B cell (primary cell): ENCODE data around the gene ATG12. TPM values are rescaled to one million over a fixed set of nuclear protein-coding genes. Genes with fewer than 3 reads are reported as not detected.

Experiments
- ATAC-seq: fragments of 200-7000 bp; cut with Tn5 transposase; one replicate; pipeline ENCODE4 v1.10.0; 2021; ENCODE audit warnings: low read depth, mild to moderate bottlenecking, moderate number of reproducible peaks, moderate library complexity
- CTCF ChIA-PET: fragments of 350-600 bp; sonication (Branson Sonifier 250); formaldehyde crosslinking; loops from one replicate; lab custom pipeline; 2021; ENCODE audit warnings: antibody characterized with exemption, inconsistent platforms; lab: Charles Lee
- POLR2A ChIA-PET: fragments of 350-600 bp; sonication (Branson Sonifier 250); formaldehyde crosslinking; loops from one replicate; lab custom pipeline; 2021; ENCODE audit warnings: antibody characterized with exemption; lab: Charles Lee
- DNase-seq: peaks from one replicate; pipeline ENCODE4 v3.0.0; 2013
- H2AFZ ChIP-seq: 2 replicates; pipeline ENCODE4 v1.6.1; 2012; ENCODE audit warnings: mild to moderate bottlenecking, low read depth, low read length; ENCODE audit not compliant: insufficient read depth, poor library complexity, severe bottlenecking
- H3K27ac ChIP-seq, 2 donors: 1 replicate in 1 of 2; 2 replicates in 1 of 2; pipeline ENCODE4 v1.5.1; 2012 to 2013; ENCODE audit warnings: low read length in 2 of 2, mild to moderate bottlenecking in 2 of 2, moderate library complexity in 1 of 2
- H3K27me3 ChIP-seq, 4 experiments: fragments of 200-600 bp in 1 of 4; sonication (generic) in 1 of 4; replicated peaks in 1 of 4; 1 replicate in 2 of 4; 2 replicates in 2 of 4; pipeline versions ENCODE4 v1.6.1 to v1.7.0; 2013 to 2016; ENCODE audit warnings: low read length in 3 of 4, mild to moderate bottlenecking in 2 of 4, mixed read lengths in 1 of 4, moderate library complexity in 1 of 4; ENCODE audit not compliant: insufficient read depth in 4 of 4, control insufficient read depth in 3 of 4; ENCODE audit errors: control extremely low read depth in 1 of 4
- H3K36me3 ChIP-seq, 2 experiments: replicated peaks in 1 of 2; 1 replicate in 1 of 2; 2 replicates in 1 of 2; pipeline versions ENCODE4 v1.6.1 to v1.7.1; 2013; ENCODE audit warnings: low read length in 1 of 2; ENCODE audit not compliant: insufficient read depth in 2 of 2, control insufficient read depth in 1 of 2; ENCODE audit errors: control extremely low read depth in 1 of 2, extremely low read depth in 1 of 2
- H3K4me1 ChIP-seq, 2 donors: fragments of 200-600 bp in 1 of 2; sonication (generic) in 1 of 2; 1 replicate in 1 of 2; 2 replicates in 1 of 2; pipeline versions ENCODE4 v1.5.1 to v1.6.1; 2013 to 2017; ENCODE audit warnings: low read length in 2 of 2; ENCODE audit not compliant: control insufficient read depth in 2 of 2, insufficient read depth in 2 of 2
- H3K4me2 ChIP-seq: replicated peaks from 2 replicates; pipeline ENCODE3; 2012; ENCODE audit warnings: mild to moderate bottlenecking, low read depth, low read length; ENCODE audit not compliant: poor library complexity, severe bottlenecking
- H3K4me3 ChIP-seq, 5 experiments: fragments of 200-600 bp in 1 of 5; sonication (generic) in 1 of 5; 1 replicate in 3 of 5; 2 replicates in 2 of 5; pipeline versions ENCODE4 v1.5.1 to v1.7.0; 2011 to 2016; ENCODE audit warnings: low read length in 4 of 5, mild to moderate bottlenecking in 4 of 5, low read depth in 2 of 5, control low read depth in 1 of 5, moderate library complexity in 1 of 5; ENCODE audit not compliant: insufficient read depth in 1 of 5; ENCODE audit errors: control extremely low read depth in 1 of 5, extremely low read depth in 1 of 5
- H3K79me2 ChIP-seq: fragments of 200-600 bp; sonication (generic); one replicate; pipeline ENCODE4 v1.6.0; 2016; ENCODE audit warnings: low read length; ENCODE audit not compliant: control insufficient read depth, insufficient read depth
- H3K9ac ChIP-seq: fragments of 200-600 bp; sonication (generic); 2 replicates; pipeline ENCODE4 v1.6.1; 2017; ENCODE audit warnings: mild to moderate bottlenecking, low read length, moderate library complexity
- H3K9me3 ChIP-seq, 3 donors: one replicate each; pipeline versions ENCODE4 v1.6.1 to v1.7.1; 2013; ENCODE audit warnings: low read length in 2 of 3; ENCODE audit not compliant: control insufficient read depth in 2 of 3, insufficient read depth in 1 of 3; ENCODE audit errors: control extremely low read depth in 1 of 3
- H4K20me1 ChIP-seq: 2 replicates; pipeline ENCODE4 v1.6.0; 2012; ENCODE audit warnings: mild to moderate bottlenecking, low read length; ENCODE audit not compliant: insufficient read depth, control insufficient read depth, poor library complexity, severe bottlenecking
- H3K27ac Mint-ChIP-seq: one replicate; pipeline ENCODE4 v1.8.0; 2021; ENCODE audit warnings: mixed read lengths
- H3K27me3 Mint-ChIP-seq: one replicate; pipeline ENCODE4 v1.8.0; 2021; ENCODE audit warnings: mixed read lengths
- H3K4me1 Mint-ChIP-seq: one replicate; pipeline ENCODE4 v1.8.0; 2021; ENCODE audit warnings: mixed read lengths
- H3K4me3 Mint-ChIP-seq: one replicate; pipeline ENCODE4 v1.8.0; 2021; ENCODE audit warnings: mixed read lengths
- H3K9me3 Mint-ChIP-seq: one replicate; pipeline ENCODE4 v1.8.0; 2022; ENCODE audit warnings: mixed read lengths; ENCODE audit not compliant: insufficient read depth
- CTCF ChIP-seq: fragments of 200-600 bp; IDR thresholded peaks from one replicate; pipeline ENCODE4 v1.8.0; 2022; ENCODE audit warnings: antibody characterized with exemption, mild to moderate bottlenecking
- EZH2 ChIP-seq: IDR thresholded peaks from 2 replicates; pipeline ENCODE4 v1.6.1; 2012; ENCODE audit warnings: borderline replicate concordance, low read depth, mild to moderate bottlenecking, moderate library complexity, low read length; ENCODE audit not compliant: insufficient read depth, poor library complexity, severe bottlenecking
- WGBS: methylation state at CpG from one replicate; pipeline ENCODE4 v1.1.5; 2013; ENCODE audit warnings: missing lambda C conversion rate; ENCODE audit not compliant: insufficient coverage; 5-methylcytosine and 5-hydroxymethylcytosine counted together
- intact Hi-C: fragments of 100-400 bp; cut with micrococcal nuclease; formaldehyde crosslinking; loops from one replicate; pipeline ENCODE4 v1.10.0; 2022
- polyA plus RNA-seq: library from polyadenylated mRNA; depleted of rRNA; stranded (reverse); fragments of >200 nt; gene quantifications from 2 replicates; pipeline ENCODE4 v1.2.3, GENCODE V29; 2012
- total RNA-seq, 2 donors: library from RNA; stranded (reverse); fragments of 120-200 nt in 1 of 2; gene quantifications; 1 replicate in 1 of 2; 2 replicates in 1 of 2; pipeline versions ENCODE4 v1.2.3 to v1.2.4, GENCODE V29; 2013 to 2022

ATG12 gene
- total and polyA plus RNA-seq, 2 donors (not counting 1 experiment from before 2014, with no cell fraction given) = 60.8 to 97.5 TPM

- H3K27me3 Mint-ChIP-seq = peaks cover 24% of the 10 kb centered on the region
- Histone ChIP-seq H4K20me1 (no peaks in the 10 kb centered on the region), H3K36me3 (no peaks in the 10 kb centered on the region), H3K79me2 (no peaks in the 10 kb centered on the region), H3K9me3 (no peaks in the 10 kb centered on the region), H3K4me1 (no peaks in the 10 kb centered on the region), H3K9ac (no peak overlapping the region), H3K27me3 (peaks cover 0 to 12% (median 3%) of the 10 kb centered on the region in 4 experiments), H3K27ac (no peak overlapping the region), H3K4me2 (no peak overlapping the region), H2AFZ (no peak overlapping the region), H3K4me3 (no peak overlapping the region)
- DNase-seq = no peak
- POLR2A ChIA-PET = no interaction called here
- H3K9me3 Mint-ChIP-seq = no peaks in the 10 kb centered on the region
- H3K4me1 Mint-ChIP-seq = no peaks in the 10 kb centered on the region
- H3K4me3 Mint-ChIP-seq = no peak overlapping the region
- no peak for ATAC-seq
- 92% methylated on average over 2 of the region's 3 CpGs for WGBS
- CTCF ChIA-PET = no interaction called here
- intact Hi-C loops = no loop called here
- H3K27ac Mint-ChIP-seq = no peak overlapping the region
- no peak for TF ChIP-seq EZH2
- TF ChIP-seq CTCF = no peak
Observed at GRCh38 chr5:115796656-115797055, 44.7 kb downstream of the ATG12 start.

GRCh38 chr5:115795700-115796099, 45.7 kb downstream of the ATG12 start:
- ChIA-PET CTCF (no interaction called here), POLR2A (no interaction called here)
- Histone ChIP-seq H3K36me3 (no peaks in the 10 kb centered on the region), H3K4me2 (no peak overlapping the region), H3K27ac (no peak overlapping the region), H3K9me3 (no peaks in the 10 kb centered on the region), H3K4me3 (no peak overlapping the region), H3K79me2 (no peaks in the 10 kb centered on the region), H3K9ac (no peak overlapping the region), H3K4me1 (no peaks in the 10 kb centered on the region), H3K27me3 (peaks cover 0 to 12% (median 6%) of the 10 kb centered on the region in 4 experiments), H2AFZ (no peak overlapping the region), H4K20me1 (no peaks in the 10 kb centered on the region)
- Mint-ChIP-seq H3K27ac (no peak overlapping the region), H3K4me1 (no peaks in the 10 kb centered on the region), H3K27me3 (peaks cover 31% of the 10 kb centered on the region), H3K4me3 (no peak overlapping the region), H3K9me3 (no peaks in the 10 kb centered on the region)
- 100% methylated on average over 1 of the region's 1 CpG for WGBS
- DNase-seq (no peak), ATAC-seq (no peak)
- intact Hi-C loops = no loop called here
- TF ChIP-seq EZH2 (no peak), CTCF (no peak)
